Measurements from ENCODE around the gene C1S. TPM values are rescaled to one million over a fixed set of nuclear protein-coding genes. Genes with fewer than 3 reads are reported as not detected.
"Not testable (repeated sequence)": the region's sequence is repeated elsewhere in the genome, so short reads cannot be mapped to it uniquely, and the experiment has no call there.

The C1S gene
- total and polyA plus RNA-seq, 8 donors, result 20.4 to 162 (median 41.8) TPM

GRCh38 chr12:7034464-7034863, 26.1 kb upstream of the C1S start:
- ATAC-seq (no peak), FAIRE-seq (no peak)
- intact Hi-C loops (cut with DNase I), result no loop called here

DNA sequence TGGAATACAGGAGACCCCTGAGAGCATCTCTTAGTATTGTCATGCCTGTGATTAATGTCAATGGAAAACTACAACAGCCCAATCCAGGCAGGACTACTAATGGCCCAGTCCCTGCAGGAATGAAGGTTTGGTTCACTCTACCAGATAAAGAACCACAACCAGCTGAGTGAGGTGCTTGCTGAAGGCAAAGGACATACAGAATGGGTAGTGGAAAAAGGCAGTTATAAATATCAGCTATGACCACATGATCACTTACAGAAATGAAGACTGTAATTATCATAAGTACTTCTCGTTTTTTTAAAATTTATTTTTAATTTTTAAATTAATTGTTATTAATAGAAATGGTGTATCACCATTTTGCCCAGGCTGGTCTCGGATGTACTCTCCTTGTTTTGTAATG, 25.1 kb upstream of the C1S start:
- FAIRE-seq (no peak), ATAC-seq (no peak), DNase-seq (no peak)
- TF ChIP-seq, protein P1, sequence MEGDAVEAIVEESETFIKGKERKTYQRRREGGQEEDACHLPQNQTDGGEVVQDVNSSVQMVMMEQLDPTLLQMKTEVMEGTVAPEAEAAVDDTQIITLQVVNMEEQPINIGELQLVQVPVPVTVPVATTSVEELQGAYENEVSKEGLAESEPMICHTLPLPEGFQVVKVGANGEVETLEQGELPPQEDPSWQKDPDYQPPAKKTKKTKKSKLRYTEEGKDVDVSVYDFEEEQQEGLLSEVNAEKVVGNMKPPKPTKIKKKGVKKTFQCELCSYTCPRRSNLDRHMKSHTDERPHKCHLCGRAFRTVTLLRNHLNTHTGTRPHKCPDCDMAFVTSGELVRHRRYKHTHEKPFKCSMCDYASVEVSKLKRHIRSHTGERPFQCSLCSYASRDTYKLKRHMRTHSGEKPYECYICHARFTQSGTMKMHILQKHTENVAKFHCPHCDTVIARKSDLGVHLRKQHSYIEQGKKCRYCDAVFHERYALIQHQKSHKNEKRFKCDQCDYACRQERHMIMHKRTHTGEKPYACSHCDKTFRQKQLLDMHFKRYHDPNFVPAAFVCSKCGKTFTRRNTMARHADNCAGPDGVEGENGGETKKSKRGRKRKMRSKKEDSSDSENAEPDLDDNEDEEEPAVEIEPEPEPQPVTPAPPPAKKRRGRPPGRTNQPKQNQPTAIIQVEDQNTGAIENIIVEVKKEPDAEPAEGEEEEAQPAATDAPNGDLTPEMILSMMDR (IDR thresholded peaks at IDR 0.05), result no peak
- no peak overlapping the region for H3K27ac ChIP-seq
- H3K9me3 ChIP-seq, result no peaks in the 10 kb centered on the region
- no peaks in the 10 kb centered on the region for H3K36me3 ChIP-seq
- H3K4me1 ChIP-seq, result no peaks in the 10 kb centered on the region
- intact Hi-C loops (cut with DNase I), result no loop called here
- no peaks in the 10 kb centered on the region for H3K27me3 ChIP-seq
- 55 to 60% methylated on average over 2 of the region's 2 CpGs for WGBS, 2 donors
- no peak overlapping the region for H3K4me3 ChIP-seq

More at GRCh38 chr12:7034464-7034863, 26.1 kb upstream of the C1S start:
- Histone ChIP-seq H3K27ac (no peak overlapping the region), H3K36me3 (no peaks in the 10 kb centered on the region), H3K4me1 (no peaks in the 10 kb centered on the region), H3K27me3 (no peaks in the 10 kb centered on the region), H3K4me3 (no peak overlapping the region), H3K9me3 (no peaks in the 10 kb centered on the region)
- TF ChIP-seq, protein P1 (IDR thresholded peaks at IDR 0.05), result no peak
- WGBS, 2 donors, result 67 to 68% methylated on average over 1 of the region's 1 CpG
- DNase-seq, result no peak

- DNase-seq; H3K27ac ChIP-seq; FAIRE-seq; H3K9me3 ChIP-seq; intact Hi-C loops (cut with DNase I); ATAC-seq; H3K4me1 ChIP-seq; H3K27me3 ChIP-seq; H3K4me3 ChIP-seq; H3K36me3 ChIP-seq: not testable (repeated sequence)
- WGBS, 2 donors, result 90 to 95% methylated on average over 21 to 32 of the region's 32 CpGs
Observed at GRCh38 chr12:7037411-7037810, 23.1 kb upstream of the C1S start.

DNA sequence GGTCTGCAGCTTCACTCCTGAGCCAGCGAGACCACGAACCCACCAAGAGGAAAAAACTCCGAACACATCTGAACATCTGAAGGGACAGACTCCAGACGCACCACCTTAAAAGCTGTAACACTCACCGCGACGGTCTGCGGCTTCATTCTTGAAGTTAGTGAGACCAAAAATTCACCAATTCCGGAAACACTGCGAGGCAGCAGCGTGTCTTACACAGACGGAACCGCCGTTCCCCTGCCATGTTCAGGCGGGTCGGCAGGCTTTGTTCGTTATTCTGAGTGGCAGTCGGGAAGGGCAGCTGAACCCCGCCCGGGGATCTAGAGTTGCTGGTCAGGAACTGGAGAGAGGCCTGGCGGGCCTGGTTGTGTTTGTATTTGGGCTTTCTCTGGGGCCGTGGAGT, 21.9 kb upstream of the C1S start:
- WGBS, 2 donors, result 88 to 92% methylated on average over 22 of the region's 22 CpGs

GRCh38 chr12:7039403-7039802, 21.1 kb upstream of the C1S start:
- no peak overlapping the region for H3K4me3 ChIP-seq

More for the DNA sequence above, 21.9 kb upstream of the C1S start:
- no peak for ATAC-seq
- no peak overlapping the region for H3K4me3 ChIP-seq
- FAIRE-seq, result no peak
- H3K4me1 ChIP-seq, result no peaks in the 10 kb centered on the region
- DNase-seq, result no peak
- H3K27ac ChIP-seq, result no peak overlapping the region
- H3K36me3 ChIP-seq, result no peaks in the 10 kb centered on the region
- TF ChIP-seq, protein P1 (IDR thresholded peaks at IDR 0.05), result no peak
- no peaks in the 10 kb centered on the region for H3K27me3 ChIP-seq
- no peaks in the 10 kb centered on the region for H3K9me3 ChIP-seq
- intact Hi-C loops (cut with DNase I), result no loop called here

More at GRCh38 chr12:7039403-7039802, 21.1 kb upstream of the C1S start:
- Histone ChIP-seq H3K27me3 (no peaks in the 10 kb centered on the region), H3K27ac (no peak overlapping the region), H3K4me1 (no peaks in the 10 kb centered on the region), H3K9me3 (no peaks in the 10 kb centered on the region), H3K36me3 (no peaks in the 10 kb centered on the region)
- TF ChIP-seq, protein P1 (IDR thresholded peaks at IDR 0.05), result no peak
- no peak for FAIRE-seq
- no peak for ATAC-seq
- intact Hi-C loops (cut with DNase I), result no loop called here
- 65 to 74% methylated on average over 10 of the region's 10 CpGs for WGBS, 2 donors
- no peak for DNase-seq
